Uterus (tissue), 2 donors: Measurements from ENCODE around the gene CMTM7.

Experiments
- CTCF ChIP-seq, 4 experiments: fragments of 200-600 bp in 2 of 4; fragments of 450-650 bp in 2 of 4; sonication (generic) in 2 of 4; IDR thresholded peaks; one replicate each; pipeline ENCODE4 v1.5.1; 2016 to 2019; ENCODE audit warnings: antibody characterized with exemption in 4 of 4, mild to moderate bottlenecking in 2 of 4, moderate library complexity in 1 of 4
- POLR2A ChIP-seq, 2 donors: fragments of 450-650 bp; IDR thresholded peaks; one replicate each; pipeline ENCODE4 v1.6.1; 2016; ENCODE audit warnings: antibody characterized with exemption in 2 of 2, mild to moderate bottlenecking in 1 of 2, moderate library complexity in 1 of 2

- TF ChIP-seq POLR2A (IDR thresholded peaks at IDR 0.05) (no peak), CTCF (IDR thresholded peaks at IDR 0.05) (no peak)
These were observed 89.0 kb downstream of the CMTM7 start for GRCh38 chr3:32480604-32481003.
